ENCODE measurements around the gene GRIN2D. TPM values are rescaled to one million over a fixed set of nuclear protein-coding genes. Genes with fewer than 3 reads are reported as not detected.

GRIN2D gene
- polyA plus RNA-seq, 3 donors = 0.13 to 0.29 TPM; not detected in 1

DNA sequence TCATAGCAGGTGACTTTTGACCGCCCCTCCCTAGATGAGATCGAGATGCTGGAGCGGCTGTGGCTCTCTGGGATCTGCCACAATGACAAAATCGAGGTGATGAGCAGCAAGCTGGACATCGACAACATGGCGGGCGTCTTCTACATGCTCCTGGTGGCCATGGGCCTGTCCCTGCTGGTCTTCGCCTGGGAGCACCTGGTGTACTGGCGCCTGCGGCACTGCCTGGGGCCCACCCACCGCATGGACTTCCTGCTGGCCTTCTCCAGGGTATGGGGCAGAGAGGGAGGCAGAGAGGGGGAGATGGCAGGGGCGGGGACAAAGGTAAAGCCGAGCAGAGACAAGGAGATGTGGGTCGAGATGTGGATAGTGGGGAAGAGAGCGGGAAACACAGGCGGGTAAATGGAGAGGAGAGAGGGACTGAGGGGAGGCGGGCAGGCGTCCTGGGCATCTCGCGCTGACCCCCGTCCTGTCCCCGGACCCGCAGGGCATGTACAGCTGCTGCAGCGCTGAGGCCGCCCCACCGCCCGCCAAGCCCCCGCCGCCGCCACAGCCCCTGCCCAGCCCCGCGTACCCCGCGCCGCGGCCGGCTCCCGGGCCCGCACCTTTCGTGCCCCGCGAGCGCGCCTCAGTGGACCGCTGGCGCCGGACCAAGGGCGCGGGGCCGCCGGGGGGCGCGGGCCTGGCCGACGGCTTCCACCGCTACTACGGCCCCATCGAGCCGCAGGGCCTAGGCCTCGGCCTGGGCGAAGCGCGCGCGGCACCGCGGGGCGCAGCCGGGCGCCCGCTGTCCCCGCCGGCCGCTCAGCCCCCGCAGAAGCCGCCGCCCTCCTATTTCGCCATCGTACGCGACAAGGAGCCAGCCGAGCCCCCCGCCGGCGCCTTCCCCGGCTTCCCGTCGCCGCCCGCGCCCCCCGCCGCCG lies 48.9 kb downstream of the GRIN2D start:
- H3K27me3 Mint-ChIP-seq (ENCODE audit: low read depth in 3 of 3) = peaks cover 32 to 42% (median 37%) of the 10 kb centered on the region in 3 donors

DNA sequence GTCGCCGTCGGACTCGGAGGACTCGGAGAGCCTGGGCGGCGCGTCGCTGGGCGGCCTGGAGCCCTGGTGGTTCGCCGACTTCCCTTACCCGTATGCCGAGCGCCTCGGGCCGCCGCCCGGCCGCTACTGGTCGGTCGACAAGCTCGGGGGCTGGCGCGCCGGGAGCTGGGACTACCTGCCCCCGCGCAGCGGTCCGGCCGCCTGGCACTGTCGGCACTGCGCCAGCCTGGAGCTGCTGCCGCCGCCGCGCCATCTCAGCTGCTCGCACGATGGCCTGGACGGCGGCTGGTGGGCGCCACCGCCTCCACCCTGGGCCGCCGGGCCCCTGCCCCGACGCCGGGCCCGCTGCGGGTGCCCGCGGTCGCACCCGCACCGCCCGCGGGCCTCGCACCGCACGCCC lies 49.8 kb downstream of the GRIN2D start:
- intact Hi-C loops (cut with micrococcal nuclease) = loop anchor here in 1 of 2 donors (10.0 kb wide), 1 partner anchor 48 kb away; the partner anchor contains the start of genes GRIN2D and KDELR1
- Histone ChIP-seq H3K27me3 (ENCODE audit: control insufficient read depth in 2 of 2, insufficient read depth in 2 of 2, low read length in 2 of 2) (peaks cover 28 to 31% of the 10 kb centered on the region in 2 donors), H3K9me3 (replicated peaks in 1 of 2; ENCODE audit: control insufficient read depth in 1 of 2, insufficient read depth in 1 of 2, low read length in 2 of 2) (peaks cover 0 to 20% of the 10 kb centered on the region in 2 donors), H3K36me3 (replicated peaks in 1 of 2; ENCODE audit: control insufficient read depth in 1 of 2, insufficient read depth in 2 of 2, low read length in 2 of 2) (peaks cover 5 to 11% of the 10 kb centered on the region in 2 donors), H3K4me2 (replicated peaks; ENCODE audit: extremely low read depth, low read length, poor library complexity, severe bottlenecking) (no peak overlapping the region), H3K9ac (ENCODE audit: insufficient read depth, low read length, poor library complexity, severe bottlenecking) (no peak overlapping the region), H3K4me3 (replicated peaks in 1 of 3; ENCODE audit: low read depth in 2 of 3, low read length in 3 of 3) (no peak overlapping the region), H3K27ac (ENCODE audit: low read depth in 1 of 2, low read length in 2 of 2) (no peak overlapping the region), H4K20me1 (ENCODE audit: insufficient read depth, low read length) (no peaks in the 10 kb centered on the region), H3K4me1 (ENCODE audit: control insufficient read depth in 1 of 2, insufficient read depth in 2 of 2, low read length in 2 of 2) (peaks cover 25 to 32% of the 10 kb centered on the region in 2 donors), H2AFZ (ENCODE audit: insufficient read depth, low read depth, low read length, poor library complexity, severe bottlenecking) (no peak overlapping the region), H3K79me2 (ENCODE audit: insufficient read depth, low read length) (peaks cover 6% of the 10 kb centered on the region)
- peaks cover 23% of the 10 kb centered on the region for H3K4me1 Mint-ChIP-seq
- peaks cover 28% of the 10 kb centered on the region in 2 donors for H3K36me3 Mint-ChIP-seq
- H3K4me3 Mint-ChIP-seq = no peak overlapping the region
- peaks cover 0 to 17% (median 13%) of the 10 kb centered on the region in 7 donors for H3K9me3 Mint-ChIP-seq
- TF ChIP-seq, protein P1, sequence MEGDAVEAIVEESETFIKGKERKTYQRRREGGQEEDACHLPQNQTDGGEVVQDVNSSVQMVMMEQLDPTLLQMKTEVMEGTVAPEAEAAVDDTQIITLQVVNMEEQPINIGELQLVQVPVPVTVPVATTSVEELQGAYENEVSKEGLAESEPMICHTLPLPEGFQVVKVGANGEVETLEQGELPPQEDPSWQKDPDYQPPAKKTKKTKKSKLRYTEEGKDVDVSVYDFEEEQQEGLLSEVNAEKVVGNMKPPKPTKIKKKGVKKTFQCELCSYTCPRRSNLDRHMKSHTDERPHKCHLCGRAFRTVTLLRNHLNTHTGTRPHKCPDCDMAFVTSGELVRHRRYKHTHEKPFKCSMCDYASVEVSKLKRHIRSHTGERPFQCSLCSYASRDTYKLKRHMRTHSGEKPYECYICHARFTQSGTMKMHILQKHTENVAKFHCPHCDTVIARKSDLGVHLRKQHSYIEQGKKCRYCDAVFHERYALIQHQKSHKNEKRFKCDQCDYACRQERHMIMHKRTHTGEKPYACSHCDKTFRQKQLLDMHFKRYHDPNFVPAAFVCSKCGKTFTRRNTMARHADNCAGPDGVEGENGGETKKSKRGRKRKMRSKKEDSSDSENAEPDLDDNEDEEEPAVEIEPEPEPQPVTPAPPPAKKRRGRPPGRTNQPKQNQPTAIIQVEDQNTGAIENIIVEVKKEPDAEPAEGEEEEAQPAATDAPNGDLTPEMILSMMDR (IDR thresholded peaks at IDR 0.05) = no peak
- no peak overlapping the region for H3K27ac Mint-ChIP-seq
- 2% methylated on average over 59 of the region's 60 CpGs for WGBS (ENCODE audit: insufficient coverage)
- peaks cover 30 to 39% (median 36%) of the 10 kb centered on the region in 3 donors for H3K27me3 Mint-ChIP-seq (ENCODE audit: low read depth in 3 of 3)
- peak; percentile 12 to 27 (median 16) for DNase-seq

More for the DNA sequence above, 48.9 kb downstream of the GRIN2D start:
- intact Hi-C loops (cut with micrococcal nuclease) = loop anchor here in 1 of 2 donors (10.0 kb wide), 1 partner anchor 48 kb away; the partner anchor contains the start of genes GRIN2D and KDELR1
- 38% methylated on average over 86 of the region's 94 CpGs for WGBS (ENCODE audit: insufficient coverage)
- Histone ChIP-seq H3K4me1 (ENCODE audit: control insufficient read depth in 1 of 2, insufficient read depth in 2 of 2, low read length in 2 of 2) (peaks cover 25 to 32% of the 10 kb centered on the region in 2 donors), H3K79me2 (ENCODE audit: insufficient read depth, low read length) (peaks cover 6% of the 10 kb centered on the region), H2AFZ (ENCODE audit: insufficient read depth, low read depth, low read length, poor library complexity, severe bottlenecking) (no peak overlapping the region), H3K27me3 (ENCODE audit: control insufficient read depth in 2 of 2, insufficient read depth in 2 of 2, low read length in 2 of 2) (peaks cover 28 to 31% of the 10 kb centered on the region in 2 donors), H3K9ac (ENCODE audit: insufficient read depth, low read length, poor library complexity, severe bottlenecking) (no peak overlapping the region), H3K9me3 (replicated peaks in 1 of 2; ENCODE audit: control insufficient read depth in 1 of 2, insufficient read depth in 1 of 2, low read length in 2 of 2) (peaks cover 0 to 20% of the 10 kb centered on the region in 2 donors), H3K4me2 (replicated peaks; ENCODE audit: extremely low read depth, low read length, poor library complexity, severe bottlenecking) (no peak overlapping the region), H3K4me3 (replicated peaks in 1 of 3; ENCODE audit: low read depth in 2 of 3, low read length in 3 of 3) (no peak overlapping the region), H3K36me3 (replicated peaks in 1 of 2; ENCODE audit: control insufficient read depth in 1 of 2, insufficient read depth in 2 of 2, low read length in 2 of 2) (peaks cover 0 to 2% of the 10 kb centered on the region in 2 donors), H4K20me1 (ENCODE audit: insufficient read depth, low read length) (no peaks in the 10 kb centered on the region), H3K27ac (ENCODE audit: low read depth in 1 of 2, low read length in 2 of 2) (no peak overlapping the region)
- DNase-seq = no peak
- H3K4me3 Mint-ChIP-seq = peak overlapping the region in 1 of 2 donors; percentile 86
- H3K27ac Mint-ChIP-seq = no peak overlapping the region
- peaks cover 0 to 17% (median 13%) of the 10 kb centered on the region in 7 donors for H3K9me3 Mint-ChIP-seq
- H3K36me3 Mint-ChIP-seq = peaks cover 19 to 20% of the 10 kb centered on the region in 2 donors
- TF ChIP-seq, protein P1 (IDR thresholded peaks at IDR 0.05) = no peak
- peaks cover 23% of the 10 kb centered on the region for H3K4me1 Mint-ChIP-seq

Other genes with a start within 250 kb of the GRIN2D start
- gene LIG1, start 223.3 kb upstream of the GRIN2D start, polyA plus RNA-seq = 10 to 100 TPM in 1 of 3 donors, 1 to 10 TPM in 2; 2.5 to 11.3 (median 3.6) TPM
- gene ZSWIM9, start 223.0 kb upstream of the GRIN2D start, polyA plus RNA-seq = 1 to 10 TPM in 1 of 3 donors, under 1 TPM in 2; 0.28 to 2.5 (median 0.97) TPM
- 100 to 1,000 TPM in 1 of 3 donors, 10 to 100 TPM in 2; 76.4 to 122 (median 90.9) TPM for gene CARD8, start 137.8 kb upstream of the GRIN2D start, polyA plus RNA-seq
- not detected for gene ZNF114, start 123.6 kb upstream of the GRIN2D start, polyA plus RNA-seq
- gene EMP3, start 68.1 kb upstream of the GRIN2D start, polyA plus RNA-seq = 1,000 to 10,000 TPM in 1 of 3 donors, 100 to 1,000 TPM in 2; 802 to 1,036 (median 996) TPM
- gene TMEM143, start 29.7 kb upstream of the GRIN2D start, polyA plus RNA-seq = 10 to 100 TPM in 1 of 3 donors, 1 to 10 TPM in 2; 1.7 to 11.9 (median 2.1) TPM
- gene SYNGR4, start 29.3 kb upstream of the GRIN2D start, polyA plus RNA-seq = not detected
- 10 to 100 TPM; 42.0 to 72.0 (median 51.3) TPM for gene KDELR1, start 2.1 kb upstream of the GRIN2D start, polyA plus RNA-seq
- gene GRWD1, start 52.3 kb downstream of the GRIN2D start, polyA plus RNA-seq = 10 to 100 TPM in 1 of 3 donors, 1 to 10 TPM in 2; 3.7 to 13.9 (median 10.0) TPM
- gene KCNJ14, start 61.9 kb downstream of the GRIN2D start, polyA plus RNA-seq = under 1 TPM in 2 of 3 donors, not detected in 1; 0.09 to 0.56 TPM
- 10 to 100 TPM; 21.3 to 48.2 (median 21.7) TPM for gene CYTH2, start 75.7 kb downstream of the GRIN2D start, polyA plus RNA-seq
- gene LMTK3, start 118.2 kb downstream of the GRIN2D start, polyA plus RNA-seq = under 1 TPM in 1 of 3 donors, not detected in 2; 0.08 TPM
- under 1 TPM in 2 of 3 donors, not detected in 1; 0.09 to 0.40 TPM for gene SULT2B1, start 158.5 kb downstream of the GRIN2D start, polyA plus RNA-seq
- not detected for gene SPACA4, start 213.1 kb downstream of the GRIN2D start, polyA plus RNA-seq
- gene FAM83E, start 221.4 kb downstream of the GRIN2D start, polyA plus RNA-seq = not detected
- 1,000 to 10,000 TPM in 1 of 3 donors, 100 to 1,000 TPM in 2; 803 to 1,540 (median 892) TPM for gene RPL18, start 225.5 kb downstream of the GRIN2D start, polyA plus RNA-seq
- 1 to 10 TPM; 8.5 to 9.4 (median 9.1) TPM for gene SPHK2, start 225.8 kb downstream of the GRIN2D start, polyA plus RNA-seq
- 10 to 100 TPM; 12.8 to 22.3 (median 17.5) TPM for gene DBP, start 243.7 kb downstream of the GRIN2D start, polyA plus RNA-seq